ENCODE data around the gene SPN. TPM values are rescaled to one million over a fixed set of nuclear protein-coding genes. Genes with fewer than 3 reads are reported as not detected.

The SPN gene
- total and polyA plus RNA-seq, 2 donors (not counting 1 experiment from before 2014, with no cell fraction given), result 0.01 TPM; not detected in 1

DNA sequence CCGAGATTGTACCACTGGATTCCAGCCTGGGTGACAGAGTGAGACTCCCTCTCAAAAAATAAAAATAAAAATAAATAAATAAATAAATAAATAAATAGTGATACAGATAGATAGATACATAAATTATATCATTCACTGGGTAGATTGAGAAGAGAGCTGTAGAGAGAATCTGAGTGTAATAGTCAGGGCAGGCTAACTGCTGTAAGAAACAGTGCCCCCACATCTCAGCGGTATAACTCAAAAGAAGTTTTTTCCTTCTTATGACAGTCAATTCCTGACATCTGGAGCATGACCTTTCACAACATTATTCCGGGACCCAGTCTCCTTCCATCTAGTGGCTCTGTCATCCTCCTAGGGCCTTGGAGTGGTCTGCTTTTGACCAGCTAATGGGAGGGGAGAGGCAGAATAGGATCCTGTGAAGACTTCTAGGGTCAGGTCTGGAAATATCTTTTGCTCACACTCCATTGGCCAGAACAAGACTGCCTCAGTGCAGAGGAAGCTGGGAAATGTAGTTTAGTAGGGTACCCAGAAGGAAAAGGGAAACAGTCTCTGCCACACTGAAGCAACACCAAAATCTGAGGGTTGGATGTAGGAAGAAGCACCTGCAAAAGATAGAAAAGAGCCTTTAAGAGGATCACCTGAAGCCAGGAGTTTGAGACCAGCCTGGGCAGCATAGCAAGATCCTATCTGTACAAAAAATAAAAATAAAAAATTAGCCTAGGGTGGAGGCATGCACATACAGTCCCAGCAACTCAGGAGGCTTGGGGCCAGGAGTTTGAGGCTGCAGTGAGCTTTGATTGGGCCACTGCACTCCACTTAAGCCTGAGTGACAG is 13.0 kb downstream of the SPN start:
- H3K9me3 ChIP-seq (ENCODE audit: control insufficient read depth, insufficient read depth, low read depth, low read length), result no peaks in the 10 kb centered on the region
- H3K4me2 ChIP-seq (ENCODE audit: extremely low read depth, insufficient read depth, low read length), result no peak overlapping the region
- no peaks in the 10 kb centered on the region for H3K4me1 ChIP-seq (ENCODE audit: control insufficient read depth, extremely low read depth, insufficient read depth, low read length)
- H3K27me3 ChIP-seq (ENCODE audit: control insufficient read depth, insufficient read depth, low read length), result no peaks in the 10 kb centered on the region
- H3K9ac ChIP-seq (ENCODE audit: insufficient read depth, low read length), result no peak overlapping the region
- H3K27ac ChIP-seq (ENCODE audit: insufficient read depth, low read length), result no peak overlapping the region
- no peaks in the 10 kb centered on the region for H3K79me2 ChIP-seq (ENCODE audit: control insufficient read depth, insufficient read depth, low read length)
- no peaks in the 10 kb centered on the region for H3K36me3 ChIP-seq (ENCODE audit: control insufficient read depth, insufficient read depth, low read length)
- H3K4me3 ChIP-seq (replicated peaks in 1 of 4; ENCODE audit: control extremely low read depth in 1 of 4, insufficient read depth in 1 of 4, low read depth in 3 of 4, low read length in 4 of 4), result no peak overlapping the region
- H4K20me1 ChIP-seq (ENCODE audit: control insufficient read depth, extremely low read depth, insufficient read depth, low read length), result no peaks in the 10 kb centered on the region
- DNase-seq (ENCODE audit: low read depth in 2 of 2), result peak; percentile 17 to 31
- no peak overlapping the region for H2AFZ ChIP-seq (ENCODE audit: low read length)
- TF ChIP-seq EZH2 (IDR thresholded peaks at IDR 0.05; ENCODE audit: low read length, missing control alignments), result no peak
- TF ChIP-seq, protein P1, sequence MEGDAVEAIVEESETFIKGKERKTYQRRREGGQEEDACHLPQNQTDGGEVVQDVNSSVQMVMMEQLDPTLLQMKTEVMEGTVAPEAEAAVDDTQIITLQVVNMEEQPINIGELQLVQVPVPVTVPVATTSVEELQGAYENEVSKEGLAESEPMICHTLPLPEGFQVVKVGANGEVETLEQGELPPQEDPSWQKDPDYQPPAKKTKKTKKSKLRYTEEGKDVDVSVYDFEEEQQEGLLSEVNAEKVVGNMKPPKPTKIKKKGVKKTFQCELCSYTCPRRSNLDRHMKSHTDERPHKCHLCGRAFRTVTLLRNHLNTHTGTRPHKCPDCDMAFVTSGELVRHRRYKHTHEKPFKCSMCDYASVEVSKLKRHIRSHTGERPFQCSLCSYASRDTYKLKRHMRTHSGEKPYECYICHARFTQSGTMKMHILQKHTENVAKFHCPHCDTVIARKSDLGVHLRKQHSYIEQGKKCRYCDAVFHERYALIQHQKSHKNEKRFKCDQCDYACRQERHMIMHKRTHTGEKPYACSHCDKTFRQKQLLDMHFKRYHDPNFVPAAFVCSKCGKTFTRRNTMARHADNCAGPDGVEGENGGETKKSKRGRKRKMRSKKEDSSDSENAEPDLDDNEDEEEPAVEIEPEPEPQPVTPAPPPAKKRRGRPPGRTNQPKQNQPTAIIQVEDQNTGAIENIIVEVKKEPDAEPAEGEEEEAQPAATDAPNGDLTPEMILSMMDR (conservative IDR thresholded peaks at IDR 0.05 in 1 of 2, IDR thresholded peaks at IDR 0.05 in 1 of 2; ENCODE audit: low read depth in 1 of 2, low read length in 2 of 2), result no peak

DNA sequence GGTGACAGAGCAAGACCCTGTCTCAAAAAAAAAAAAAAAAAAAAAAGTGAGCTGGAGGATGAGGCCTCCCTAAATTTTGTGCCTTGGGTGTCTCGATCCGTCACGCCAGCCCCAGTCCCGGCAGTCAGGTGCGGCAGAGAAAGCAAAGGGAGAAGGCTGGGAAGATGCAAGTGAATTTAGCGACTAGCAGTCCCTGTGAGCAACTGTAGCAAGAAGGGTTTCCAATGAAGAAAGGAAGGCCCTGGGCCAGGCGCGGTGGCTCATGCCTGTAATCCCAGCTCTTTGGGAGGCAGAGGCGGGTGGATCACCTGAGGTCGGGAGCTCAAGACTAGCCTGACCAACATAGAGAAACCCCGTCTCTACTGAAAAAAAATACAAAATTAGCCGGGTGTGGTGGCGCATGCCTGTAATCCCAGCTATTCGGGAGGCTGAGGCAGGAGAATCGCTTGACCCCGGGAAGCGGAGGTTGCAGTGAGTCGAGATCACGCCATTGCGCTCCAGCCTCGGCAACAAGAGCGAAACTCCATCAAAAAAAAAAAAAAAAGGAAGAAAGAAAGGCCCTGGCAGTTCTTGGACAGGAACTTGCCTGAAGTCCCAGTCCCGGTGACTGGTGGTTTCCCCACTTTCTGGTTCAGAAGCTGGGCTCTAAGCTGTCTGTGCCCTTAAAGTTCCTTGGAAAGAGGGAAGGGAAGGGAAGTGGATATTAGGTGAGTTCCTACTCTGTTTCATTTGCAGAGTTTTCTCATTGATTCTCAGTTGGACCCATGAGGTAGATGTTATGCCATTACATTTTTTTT is 14.1 kb downstream of the SPN start:
- no peak for DNase-seq (ENCODE audit: low read depth in 2 of 2)
- Histone ChIP-seq H2AFZ (ENCODE audit: low read length) (no peak overlapping the region), H3K4me1 (ENCODE audit: control insufficient read depth, extremely low read depth, insufficient read depth, low read length) (no peaks in the 10 kb centered on the region), H3K4me3 (replicated peaks in 1 of 4; ENCODE audit: control extremely low read depth in 1 of 4, insufficient read depth in 1 of 4, low read depth in 3 of 4, low read length in 4 of 4) (no peak overlapping the region), H3K27me3 (ENCODE audit: control insufficient read depth, insufficient read depth, low read length) (no peaks in the 10 kb centered on the region), H3K4me2 (ENCODE audit: extremely low read depth, insufficient read depth, low read length) (no peak overlapping the region), H3K36me3 (ENCODE audit: control insufficient read depth, insufficient read depth, low read length) (no peaks in the 10 kb centered on the region), H4K20me1 (ENCODE audit: control insufficient read depth, extremely low read depth, insufficient read depth, low read length) (no peaks in the 10 kb centered on the region), H3K9ac (ENCODE audit: insufficient read depth, low read length) (no peak overlapping the region), H3K9me3 (ENCODE audit: control insufficient read depth, insufficient read depth, low read depth, low read length) (no peaks in the 10 kb centered on the region), H3K27ac (ENCODE audit: insufficient read depth, low read length) (no peak overlapping the region), H3K79me2 (ENCODE audit: control insufficient read depth, insufficient read depth, low read length) (no peaks in the 10 kb centered on the region)
- TF ChIP-seq EZH2 (IDR thresholded peaks at IDR 0.05; ENCODE audit: low read length, missing control alignments), result no peak
- TF ChIP-seq, protein P1 (conservative IDR thresholded peaks at IDR 0.05 in 1 of 2, IDR thresholded peaks at IDR 0.05 in 1 of 2; ENCODE audit: low read depth in 1 of 2, low read length in 2 of 2), result no peak

DNA sequence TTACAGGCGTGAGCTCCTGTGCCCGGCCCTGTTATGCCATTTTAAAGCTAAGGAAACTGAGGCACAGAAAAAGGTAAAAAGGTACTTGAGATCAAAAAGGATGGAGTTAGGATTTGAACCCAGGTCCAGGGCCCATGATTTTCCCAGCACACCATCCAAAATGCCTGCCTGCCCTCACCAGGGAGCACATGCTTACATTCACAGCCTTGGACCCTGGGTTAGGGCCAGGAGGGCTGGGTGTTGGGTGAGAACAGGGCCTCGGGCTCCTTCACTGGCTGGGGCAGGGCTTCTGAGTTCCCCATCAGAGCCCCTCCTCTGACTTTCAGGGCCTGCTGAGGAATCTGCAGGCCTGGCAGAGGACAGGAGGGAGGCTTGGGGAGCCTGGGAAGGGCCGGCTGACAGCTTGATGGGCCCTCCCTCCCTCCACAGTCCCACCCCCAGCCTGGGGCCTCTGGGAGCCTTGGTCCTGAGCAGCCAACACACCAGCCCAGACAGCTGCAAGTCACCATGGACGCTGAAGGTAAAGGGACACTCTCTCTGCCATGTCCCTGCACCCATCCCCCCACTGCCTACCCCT is 15.7 kb downstream of the SPN start, which contains the start of gene QPRT:
Gene QPRT, plus strand, starts transcription at position 490 of the 577 bp plus-strand sequence. Its CDS starts 18 bp downstream, at position 508.
- Histone ChIP-seq H3K4me3 (replicated peaks in 1 of 4; ENCODE audit: control extremely low read depth in 1 of 4, insufficient read depth in 1 of 4, low read depth in 3 of 4, low read length in 4 of 4) (peak within 1 kb of the TSS; percentile 29 to 73 (median 52)), H3K4me2 (ENCODE audit: extremely low read depth, insufficient read depth, low read length) (peak within 1 kb of the TSS; percentile 44), H3K9me3 (ENCODE audit: control insufficient read depth, insufficient read depth, low read depth, low read length) (no peaks in the 10 kb centered on the region), H3K36me3 (ENCODE audit: control insufficient read depth, insufficient read depth, low read length) (no peaks in the 10 kb centered on the region), H3K9ac (ENCODE audit: insufficient read depth, low read length) (peak within 1 kb of the TSS; percentile 7), H2AFZ (ENCODE audit: low read length) (peak within 1 kb of the TSS; percentile 19), H3K27ac (ENCODE audit: insufficient read depth, low read length) (no peak within 1 kb of the TSS), H4K20me1 (ENCODE audit: control insufficient read depth, extremely low read depth, insufficient read depth, low read length) (no peaks in the 10 kb centered on the region), H3K27me3 (ENCODE audit: control insufficient read depth, insufficient read depth, low read length) (no peaks in the 10 kb centered on the region), H3K79me2 (ENCODE audit: control insufficient read depth, insufficient read depth, low read length) (no peaks in the 10 kb centered on the region), H3K4me1 (ENCODE audit: control insufficient read depth, extremely low read depth, insufficient read depth, low read length) (no peaks in the 10 kb centered on the region)
- DNase-seq (ENCODE audit: low read depth in 2 of 2), result peak; percentile 37 to 78
- TF ChIP-seq EZH2 (IDR thresholded peaks at IDR 0.05; ENCODE audit: low read length, missing control alignments), result no peak
- TF ChIP-seq, protein P1 (conservative IDR thresholded peaks at IDR 0.05 in 1 of 2, IDR thresholded peaks at IDR 0.05 in 1 of 2; ENCODE audit: low read depth in 1 of 2, low read length in 2 of 2), result no peak
